Measurements from ENCODE around the gene KRTAP12-4.

The KRTAP12-4 gene

DNA sequence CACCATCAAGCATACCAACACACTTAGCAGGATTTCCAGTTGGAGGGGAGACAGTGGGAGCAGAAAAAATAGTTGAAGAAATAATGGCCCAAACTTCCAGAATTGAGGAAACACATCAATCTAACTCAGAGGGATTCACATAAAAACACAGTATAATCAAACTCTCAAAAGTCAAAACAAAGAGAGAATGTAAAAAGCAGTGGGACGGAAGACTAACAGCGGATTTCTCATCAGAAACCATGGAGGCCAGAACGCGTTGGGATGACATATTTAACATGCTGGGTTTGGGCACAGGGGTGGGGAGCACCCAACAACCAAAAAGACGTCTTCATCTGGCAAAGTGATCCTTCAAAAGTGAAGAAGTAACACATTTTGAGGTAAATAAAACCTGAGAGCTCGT, 34.6 kb downstream of the KRTAP12-4 start:
- no peak overlapping the region for H3K4me3 ChIP-seq (ENCODE audit: low read depth, low read length)
- in situ Hi-C loops (cut with HindIII; ENCODE audit: low sequenced_read_pairs) = no loop called here
- TF ChIP-seq, protein P1, sequence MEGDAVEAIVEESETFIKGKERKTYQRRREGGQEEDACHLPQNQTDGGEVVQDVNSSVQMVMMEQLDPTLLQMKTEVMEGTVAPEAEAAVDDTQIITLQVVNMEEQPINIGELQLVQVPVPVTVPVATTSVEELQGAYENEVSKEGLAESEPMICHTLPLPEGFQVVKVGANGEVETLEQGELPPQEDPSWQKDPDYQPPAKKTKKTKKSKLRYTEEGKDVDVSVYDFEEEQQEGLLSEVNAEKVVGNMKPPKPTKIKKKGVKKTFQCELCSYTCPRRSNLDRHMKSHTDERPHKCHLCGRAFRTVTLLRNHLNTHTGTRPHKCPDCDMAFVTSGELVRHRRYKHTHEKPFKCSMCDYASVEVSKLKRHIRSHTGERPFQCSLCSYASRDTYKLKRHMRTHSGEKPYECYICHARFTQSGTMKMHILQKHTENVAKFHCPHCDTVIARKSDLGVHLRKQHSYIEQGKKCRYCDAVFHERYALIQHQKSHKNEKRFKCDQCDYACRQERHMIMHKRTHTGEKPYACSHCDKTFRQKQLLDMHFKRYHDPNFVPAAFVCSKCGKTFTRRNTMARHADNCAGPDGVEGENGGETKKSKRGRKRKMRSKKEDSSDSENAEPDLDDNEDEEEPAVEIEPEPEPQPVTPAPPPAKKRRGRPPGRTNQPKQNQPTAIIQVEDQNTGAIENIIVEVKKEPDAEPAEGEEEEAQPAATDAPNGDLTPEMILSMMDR (IDR thresholded peaks at IDR 0.05; ENCODE audit: low read depth, low read length, missing control alignments) = no peak
- no peak for DNase-seq (ENCODE audit: low read depth)

DNA sequence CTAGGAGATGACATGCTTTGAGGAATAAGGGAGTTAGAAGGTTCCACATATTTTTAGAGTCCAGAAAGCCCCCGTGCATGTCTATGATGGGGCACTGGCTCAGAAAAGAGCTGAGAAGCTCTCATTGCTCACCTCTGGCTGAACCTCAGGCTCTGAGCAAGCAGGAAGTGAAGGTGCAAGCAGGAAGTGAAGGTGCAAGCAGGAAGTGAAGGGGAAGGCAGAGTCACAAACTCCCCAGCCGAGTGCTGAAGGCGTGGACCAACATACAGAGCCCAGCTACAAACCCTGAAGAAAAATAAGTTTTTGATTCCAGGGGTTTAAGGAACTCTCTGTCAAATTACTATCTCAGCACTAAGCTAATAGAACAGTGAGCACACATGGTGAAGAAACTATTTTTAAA, 35.5 kb downstream of the KRTAP12-4 start:
- TF ChIP-seq, protein P1 (IDR thresholded peaks at IDR 0.05; ENCODE audit: low read depth, low read length, missing control alignments) = no peak
- DNase-seq (ENCODE audit: low read depth) = no peak
- in situ Hi-C loops (cut with HindIII; ENCODE audit: low sequenced_read_pairs) = no loop called here
- no peak overlapping the region for H3K4me3 ChIP-seq (ENCODE audit: low read depth, low read length)

DNA sequence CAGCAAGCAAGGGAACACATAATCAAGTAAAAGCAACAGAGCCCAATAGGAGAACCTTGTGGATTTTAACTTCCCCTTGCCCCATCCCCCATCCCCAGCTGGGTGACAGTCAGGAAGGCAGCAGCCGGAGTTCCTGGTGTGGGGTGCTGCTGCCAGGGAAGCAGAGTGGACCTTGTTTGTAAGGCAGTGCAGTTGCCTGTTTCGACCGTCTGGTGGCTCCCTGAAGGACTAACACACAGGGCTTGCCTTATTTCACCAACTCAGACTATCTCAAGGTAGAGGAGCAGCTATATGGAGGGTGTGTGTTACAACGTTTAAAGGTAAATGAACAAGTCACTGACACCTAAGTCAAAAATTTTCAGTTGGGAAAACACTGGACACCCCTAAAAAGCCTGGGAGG, 36.0 kb downstream of the KRTAP12-4 start:
- DNase-seq (ENCODE audit: low read depth) = no peak
- TF ChIP-seq, protein P1 (IDR thresholded peaks at IDR 0.05; ENCODE audit: low read depth, low read length, missing control alignments) = no peak
- in situ Hi-C loops (cut with HindIII; ENCODE audit: low sequenced_read_pairs) = no loop called here
- H3K4me3 ChIP-seq (ENCODE audit: low read depth, low read length) = no peak overlapping the region

DNA sequence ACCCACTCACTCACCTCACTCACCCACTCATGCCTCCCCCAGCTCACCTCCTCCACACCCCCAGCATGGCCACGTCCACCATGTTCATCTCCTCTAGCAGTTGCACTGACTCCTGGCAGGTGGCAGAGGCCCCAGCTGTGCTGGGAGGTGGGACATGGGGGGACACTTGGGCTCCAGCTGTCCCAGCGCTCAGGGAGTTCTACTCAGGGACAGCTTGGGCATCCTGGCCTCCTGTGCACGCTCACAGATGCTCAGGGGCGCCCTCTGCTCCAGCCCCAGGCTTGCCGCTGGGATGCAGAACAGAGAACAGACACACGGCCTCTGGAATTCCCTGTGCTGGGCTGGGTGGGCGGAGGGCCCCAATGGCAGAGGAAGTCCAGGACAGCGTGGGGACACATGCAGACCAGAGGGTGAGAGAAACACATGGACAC, 37.4 kb downstream of the KRTAP12-4 start:
- TF ChIP-seq, protein P1 (IDR thresholded peaks at IDR 0.05; ENCODE audit: low read depth, low read length, missing control alignments) = no peak

DNA sequence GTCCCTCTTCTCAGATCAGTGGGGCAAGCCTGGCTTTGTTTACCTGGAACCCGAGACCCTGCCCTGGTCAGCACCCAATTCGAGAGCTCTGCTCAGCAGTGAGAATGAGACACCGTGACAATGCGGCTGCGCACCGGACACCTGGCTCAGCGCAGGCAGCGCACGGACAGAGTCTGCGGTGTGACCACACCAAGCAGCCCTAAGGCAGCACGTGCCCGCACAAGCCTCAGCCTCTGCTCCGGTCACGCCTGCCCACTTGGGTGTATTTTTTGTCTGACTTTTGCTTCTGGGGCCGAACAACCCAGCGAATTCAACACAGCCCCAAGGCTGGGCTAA, 37.9 kb downstream of the KRTAP12-4 start:
- DNase-seq (ENCODE audit: low read depth) = no peak
- H3K4me3 ChIP-seq (ENCODE audit: low read depth, low read length) = no peak overlapping the region
- TF ChIP-seq, protein P1 (IDR thresholded peaks at IDR 0.05; ENCODE audit: low read depth, low read length, missing control alignments) = no peak
- in situ Hi-C loops (cut with HindIII; ENCODE audit: low sequenced_read_pairs) = no loop called here

More for the DNA sequence above, 37.4 kb downstream of the KRTAP12-4 start:
- H3K4me3 ChIP-seq (ENCODE audit: low read depth, low read length) = no peak overlapping the region
- in situ Hi-C loops (cut with HindIII; ENCODE audit: low sequenced_read_pairs) = no loop called here
- DNase-seq (ENCODE audit: low read depth) = no peak

DNA sequence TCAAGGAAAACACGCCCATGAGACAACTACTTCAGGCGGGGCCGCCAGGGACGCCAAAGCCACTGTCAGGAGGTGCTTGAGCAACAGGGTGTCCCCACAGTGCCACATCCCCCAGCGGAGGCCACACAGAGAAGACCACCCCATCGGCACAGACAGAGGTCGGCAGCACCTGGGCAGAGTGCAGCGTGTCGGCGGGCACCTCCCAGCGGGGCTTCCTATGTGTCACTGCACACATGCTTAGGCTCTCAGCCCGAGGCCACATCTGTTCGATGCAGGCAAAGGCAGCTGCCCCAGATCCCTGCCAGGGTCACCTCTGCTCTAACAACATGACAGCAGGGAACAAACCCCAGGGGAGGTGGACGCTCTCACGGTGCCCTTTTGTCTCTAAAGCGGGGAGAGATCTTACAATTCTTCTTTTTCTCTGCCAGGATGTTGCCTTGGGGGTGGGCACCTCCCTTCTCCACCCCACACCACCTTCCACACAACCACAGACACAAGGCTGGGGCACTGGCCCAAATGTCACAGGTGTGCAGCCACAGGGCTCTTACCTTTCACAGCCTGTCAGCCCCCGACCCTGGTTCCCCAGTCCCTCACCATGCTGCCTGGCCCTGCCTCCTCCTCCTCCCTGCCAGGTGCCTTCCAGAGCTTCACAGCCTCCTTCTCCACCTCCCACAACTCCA, 38.4 kb downstream of the KRTAP12-4 start:
- no peak overlapping the region for H3K4me3 ChIP-seq (ENCODE audit: low read depth, low read length)
- TF ChIP-seq, protein P1 (IDR thresholded peaks at IDR 0.05; ENCODE audit: low read depth, low read length, missing control alignments) = no peak
- DNase-seq (ENCODE audit: low read depth) = no peak
- in situ Hi-C loops (cut with HindIII; ENCODE audit: low sequenced_read_pairs) = no loop called here
